AG09309 (cell line): Measurements from ENCODE around the gene TSSK3.

Experiments
- DNase-seq: peaks from one replicate; pipeline ENCODE4 v3.0.0-alpha.2; 2010; ENCODE audit warnings: low read depth
- H3K4me3 ChIP-seq: 2 replicates; pipeline ENCODE4 v1.5.1; 2011; ENCODE audit warnings: mild to moderate bottlenecking, low read depth, low read length, moderate library complexity; ENCODE audit not compliant: control insufficient read depth
- CTCF ChIP-seq: IDR thresholded peaks from 2 replicates; pipeline ENCODE4 v1.5.1; 2011; ENCODE audit warnings: mild to moderate bottlenecking, low read depth, low read length, inconsistent platforms; ENCODE audit not compliant: insufficient read depth, control insufficient read depth; ENCODE audit errors: missing control alignments

TSSK3 gene

GRCh38 chr1:32363713-32364112 is 1.4 kb downstream of the TSSK3 start:
- no peak for DNase-seq
- TF ChIP-seq CTCF = no peak
- H3K4me3 ChIP-seq = no peak overlapping the region

DNA sequence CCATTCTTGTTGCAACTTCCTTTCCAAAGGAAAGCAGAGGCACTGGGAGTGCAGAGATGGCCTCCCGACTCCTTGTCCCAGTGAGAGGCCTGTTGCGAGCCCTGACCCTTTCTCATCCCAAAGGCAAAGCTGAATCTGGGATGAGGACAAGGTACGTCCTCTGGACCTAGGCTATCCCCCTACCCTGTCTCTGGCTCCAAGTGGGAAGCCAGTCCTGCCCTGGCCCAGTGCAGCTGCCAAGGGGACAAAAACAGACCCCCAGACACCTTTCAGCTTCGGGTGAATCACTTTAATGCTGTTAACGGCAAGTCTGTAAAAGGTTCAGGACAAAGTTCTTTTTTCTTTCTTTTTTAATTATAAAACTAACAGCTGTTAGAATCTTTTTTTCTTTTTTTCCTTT is 2.5 kb downstream of the TSSK3 start:
- no peak for DNase-seq
- H3K4me3 ChIP-seq = no peak overlapping the region
- TF ChIP-seq CTCF = no peak

DNA sequence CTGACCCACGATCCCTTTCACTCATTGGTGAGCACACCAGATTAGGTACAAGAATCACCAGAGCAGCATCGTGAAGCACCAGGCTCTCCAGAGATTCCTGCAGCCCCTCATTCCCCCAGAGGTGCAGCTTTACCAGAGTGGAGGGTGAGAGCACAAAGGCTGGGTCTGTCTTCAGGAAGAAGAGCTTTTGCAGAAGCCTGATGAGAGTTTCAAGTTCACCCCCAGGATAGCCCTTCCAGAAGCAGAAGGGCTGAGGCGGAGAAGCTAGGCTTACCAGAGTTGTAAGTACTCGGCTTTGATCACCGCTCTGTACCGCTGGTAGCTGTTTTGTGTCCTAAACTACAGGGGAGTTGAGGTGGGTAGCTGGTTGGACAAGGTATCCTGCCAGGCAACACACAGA is 3.1 kb downstream of the TSSK3 start:
- no peak for DNase-seq
- no peak for TF ChIP-seq CTCF
- no peak overlapping the region for H3K4me3 ChIP-seq

DNA sequence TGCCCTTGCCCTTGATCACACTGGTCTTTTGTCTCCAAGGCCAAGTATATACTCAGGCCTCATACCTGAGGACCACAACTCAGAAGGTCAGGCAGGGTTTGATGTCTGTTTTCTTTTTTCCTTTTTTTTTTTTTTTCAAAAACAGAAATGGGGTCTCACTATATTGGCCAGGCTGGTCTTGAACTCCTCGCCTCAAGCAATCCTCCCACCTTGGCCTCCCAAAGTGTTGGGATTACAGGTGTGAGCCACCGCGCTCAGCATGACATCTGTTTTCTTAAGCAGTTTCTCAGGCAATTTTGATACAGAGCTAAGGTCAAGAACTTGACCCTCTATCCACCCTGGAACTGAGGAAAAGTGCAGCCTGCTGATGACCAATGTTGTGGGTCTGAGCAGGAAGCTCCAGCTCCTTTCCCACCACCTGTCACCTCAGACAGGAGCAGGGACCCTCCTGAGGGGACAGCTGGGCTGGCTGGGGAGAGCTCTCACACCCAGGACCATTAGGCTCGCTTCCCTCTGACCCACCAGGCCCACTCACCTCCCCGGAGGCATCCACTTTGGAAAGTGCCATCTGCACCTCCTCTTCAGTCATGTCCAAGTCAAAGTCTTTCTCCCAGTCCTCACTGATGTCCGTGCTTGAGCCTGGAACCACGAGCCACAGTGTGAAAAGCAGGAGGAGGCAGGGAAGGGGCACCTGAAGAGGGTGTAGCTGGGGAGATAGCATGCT is 5.7 kb downstream of the TSSK3 start:
- no peak overlapping the region for H3K4me3 ChIP-seq
- TF ChIP-seq CTCF = no peak
- DNase-seq = no peak

DNA sequence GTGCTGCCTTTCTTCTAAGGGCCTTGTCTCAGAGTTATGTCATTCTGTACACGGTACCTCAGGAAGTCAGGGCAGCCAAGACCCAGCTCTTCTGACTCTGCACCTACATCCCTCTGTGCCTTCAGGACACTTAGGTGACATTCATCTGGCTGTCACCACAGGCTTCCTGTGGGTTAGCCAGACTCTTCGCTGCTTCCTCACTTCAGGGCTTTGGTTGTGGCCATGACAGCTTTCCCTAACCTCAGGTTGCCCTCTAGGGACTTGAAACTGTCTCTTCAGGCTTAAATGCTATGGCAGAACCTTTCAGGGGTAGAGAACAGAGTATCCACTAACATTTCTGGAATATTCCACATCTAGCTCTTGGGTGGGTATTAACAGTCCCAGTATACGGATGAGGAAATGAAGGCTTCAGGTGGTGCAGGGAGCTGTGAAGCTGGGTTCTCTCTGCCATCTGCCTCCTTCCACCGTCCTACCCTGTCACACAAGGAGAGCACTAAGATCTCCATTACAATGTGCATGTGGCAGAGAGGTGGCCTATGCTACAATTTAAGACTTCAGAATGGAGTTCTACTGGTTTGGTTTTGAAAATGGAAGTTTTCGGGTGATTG is 9.9 kb downstream of the TSSK3 start:
- DNase-seq = no peak
- TF ChIP-seq CTCF = no peak

GRCh38 chr1:32373996-32374592 is 11.8 kb downstream of the TSSK3 start:
- H3K4me3 ChIP-seq = no peak overlapping the region
- no peak for TF ChIP-seq CTCF
- no peak for DNase-seq

More for the DNA sequence above, 9.9 kb downstream of the TSSK3 start:
- no peak overlapping the region for H3K4me3 ChIP-seq
